ENCODE measurements around the gene CASZ1. TPM values are rescaled to one million over a fixed set of nuclear protein-coding genes. Genes with fewer than 3 reads are reported as not detected.

CASZ1 gene, protein sequence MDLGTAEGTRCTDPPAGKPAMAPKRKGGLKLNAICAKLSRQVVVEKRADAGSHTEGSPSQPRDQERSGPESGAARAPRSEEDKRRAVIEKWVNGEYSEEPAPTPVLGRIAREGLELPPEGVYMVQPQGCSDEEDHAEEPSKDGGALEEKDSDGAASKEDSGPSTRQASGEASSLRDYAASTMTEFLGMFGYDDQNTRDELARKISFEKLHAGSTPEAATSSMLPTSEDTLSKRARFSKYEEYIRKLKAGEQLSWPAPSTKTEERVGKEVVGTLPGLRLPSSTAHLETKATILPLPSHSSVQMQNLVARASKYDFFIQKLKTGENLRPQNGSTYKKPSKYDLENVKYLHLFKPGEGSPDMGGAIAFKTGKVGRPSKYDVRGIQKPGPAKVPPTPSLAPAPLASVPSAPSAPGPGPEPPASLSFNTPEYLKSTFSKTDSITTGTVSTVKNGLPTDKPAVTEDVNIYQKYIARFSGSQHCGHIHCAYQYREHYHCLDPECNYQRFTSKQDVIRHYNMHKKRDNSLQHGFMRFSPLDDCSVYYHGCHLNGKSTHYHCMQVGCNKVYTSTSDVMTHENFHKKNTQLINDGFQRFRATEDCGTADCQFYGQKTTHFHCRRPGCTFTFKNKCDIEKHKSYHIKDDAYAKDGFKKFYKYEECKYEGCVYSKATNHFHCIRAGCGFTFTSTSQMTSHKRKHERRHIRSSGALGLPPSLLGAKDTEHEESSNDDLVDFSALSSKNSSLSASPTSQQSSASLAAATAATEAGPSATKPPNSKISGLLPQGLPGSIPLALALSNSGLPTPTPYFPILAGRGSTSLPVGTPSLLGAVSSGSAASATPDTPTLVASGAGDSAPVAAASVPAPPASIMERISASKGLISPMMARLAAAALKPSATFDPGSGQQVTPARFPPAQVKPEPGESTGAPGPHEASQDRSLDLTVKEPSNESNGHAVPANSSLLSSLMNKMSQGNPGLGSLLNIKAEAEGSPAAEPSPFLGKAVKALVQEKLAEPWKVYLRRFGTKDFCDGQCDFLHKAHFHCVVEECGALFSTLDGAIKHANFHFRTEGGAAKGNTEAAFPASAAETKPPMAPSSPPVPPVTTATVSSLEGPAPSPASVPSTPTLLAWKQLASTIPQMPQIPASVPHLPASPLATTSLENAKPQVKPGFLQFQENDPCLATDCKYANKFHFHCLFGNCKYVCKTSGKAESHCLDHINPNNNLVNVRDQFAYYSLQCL (N-terminal part only)
- polyA plus RNA-seq: 1 to 10 TPM; 3.0 to 3.7 (median 3.4) TPM

DNA sequence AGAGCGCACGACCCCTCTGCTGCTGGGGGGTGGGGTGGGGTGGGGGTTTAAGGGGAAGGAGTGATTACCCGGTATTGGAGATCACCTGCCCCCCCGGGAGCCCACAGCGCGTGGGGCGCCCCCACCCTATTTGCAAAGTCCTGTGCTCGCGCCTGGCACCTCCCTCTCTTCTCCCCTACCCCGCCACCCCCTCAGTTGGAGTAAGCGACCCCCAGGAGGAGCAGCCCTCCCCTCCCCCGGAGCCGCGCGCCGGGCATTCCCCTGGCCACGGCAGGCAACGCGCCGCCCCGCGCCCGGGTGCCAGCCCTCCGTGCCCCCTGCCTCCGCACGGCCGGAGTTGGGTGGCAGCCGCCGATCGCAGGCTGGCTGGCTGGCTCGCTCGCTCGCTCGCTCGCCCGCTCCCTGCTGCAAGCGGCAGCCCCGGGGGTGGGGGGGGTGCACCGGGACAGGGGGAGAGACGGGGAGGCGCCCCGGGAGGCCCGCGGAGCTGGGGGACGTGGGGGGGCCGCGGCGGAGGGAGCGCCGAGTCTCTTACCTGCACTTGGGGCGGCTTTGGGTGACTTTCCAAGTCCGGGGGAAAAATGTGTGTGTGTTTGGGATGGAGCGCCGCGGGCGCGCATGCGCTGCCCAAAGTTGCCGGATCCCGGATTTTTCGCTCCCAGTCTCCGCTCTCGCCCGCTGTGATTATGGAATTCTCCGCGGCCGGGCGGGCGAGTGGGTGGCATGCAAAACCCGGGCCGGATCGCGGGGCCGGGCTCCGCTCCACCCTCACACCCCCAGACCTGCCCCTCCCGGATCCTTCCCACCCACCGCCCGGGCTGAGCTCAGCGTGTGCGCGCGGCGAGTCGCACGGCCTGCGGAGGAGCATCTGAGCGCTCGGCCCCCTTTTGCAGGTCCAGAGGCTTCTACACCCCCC lies at the start of gene CASZ1:
CASZ1 (minus strand) TSS at position 618 of the 916 bp plus-strand sequence. CDS start 102,757 bp downstream, outside the sequence.
- H3K27ac ChIP-seq (ENCODE audit: low read depth, low read length): no peak within 1 kb of the TSS
- 1 to 2% (median 1%) methylated on average over 52 to 87 of the region's 88 CpGs for WGBS, 3 donors

DNA sequence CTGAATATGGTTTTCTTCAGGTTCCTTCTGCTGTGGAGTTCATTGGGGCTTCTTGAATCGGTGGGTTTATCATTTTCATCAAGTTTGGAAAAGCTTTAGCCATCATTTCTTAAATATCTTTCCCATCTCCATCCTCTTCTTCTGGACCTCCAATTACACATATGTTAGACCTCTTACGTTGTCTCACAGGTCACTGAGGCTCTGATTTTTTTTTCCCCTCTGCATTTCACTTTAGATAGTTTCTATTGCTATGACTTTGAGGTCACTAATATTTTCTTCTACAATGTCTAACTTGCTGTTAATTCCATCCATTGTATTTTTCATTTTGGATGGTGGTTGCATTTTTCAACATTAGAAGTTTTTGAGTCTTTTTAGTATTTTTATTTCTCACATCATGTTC lies 47.3 kb upstream of the CASZ1 start:
- WGBS, 3 donors: 85 to 90% (median 90%) methylated on average over 2 of the region's 2 CpGs

DNA sequence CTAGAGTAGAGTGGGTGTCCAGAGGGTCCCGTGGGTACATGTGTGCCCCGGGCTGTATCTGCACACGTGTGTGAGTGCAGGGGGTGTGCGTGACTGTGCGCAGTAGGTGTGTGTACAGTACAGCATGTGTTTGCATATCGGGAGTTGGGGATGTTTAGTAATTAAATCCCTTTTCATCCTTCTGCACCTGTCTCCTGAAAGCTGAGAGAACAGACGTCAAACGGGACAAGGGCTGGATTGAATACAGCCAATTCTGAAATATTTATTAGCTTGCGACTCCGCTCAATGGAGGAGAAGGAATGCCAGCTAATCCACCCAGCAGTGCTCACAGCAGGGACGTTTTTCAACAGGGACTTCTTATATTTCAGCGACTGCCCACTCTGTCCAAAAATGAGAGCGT lies 44.7 kb upstream of the CASZ1 start:
- 75 to 85% (median 81%) methylated on average over 13 of the region's 13 CpGs for WGBS, 3 donors
- no peak overlapping the region for H3K27ac ChIP-seq (ENCODE audit: low read depth, low read length)

More for the DNA sequence above, 47.3 kb upstream of the CASZ1 start:
- H3K27ac ChIP-seq (ENCODE audit: low read depth, low read length): no peak overlapping the region

DNA sequence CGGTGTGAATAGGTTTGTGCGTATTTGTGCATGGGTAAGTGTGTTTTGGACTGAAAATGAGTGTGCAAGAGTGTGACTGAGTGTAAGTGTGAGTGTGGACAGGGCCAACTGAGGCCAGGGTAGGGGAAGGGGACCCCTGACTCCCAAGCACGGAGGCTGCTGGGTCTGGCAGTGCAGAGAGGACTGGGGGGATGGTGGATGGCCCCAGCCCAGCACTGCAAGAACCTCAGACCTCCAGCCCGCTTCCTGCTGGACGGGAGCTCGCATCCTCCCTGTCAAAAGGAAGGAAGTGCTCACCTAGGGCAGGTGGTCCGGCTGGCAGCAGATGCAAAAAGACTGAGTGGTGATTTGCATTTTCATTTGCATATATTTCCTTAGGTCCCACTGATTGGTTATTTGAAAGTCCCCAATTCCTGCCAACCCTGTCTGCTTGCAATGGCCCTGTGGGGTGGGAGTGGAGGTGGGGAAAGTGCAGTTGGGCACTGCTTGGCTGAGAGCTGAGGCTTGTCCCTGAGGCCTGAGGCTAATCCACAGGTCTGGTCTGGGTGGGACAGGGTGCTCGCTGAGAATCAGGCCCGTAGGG lies 42.8 kb upstream of the CASZ1 start:
- 68 to 80% (median 72%) methylated on average over 9 of the region's 9 CpGs for WGBS, 3 donors
- no peak overlapping the region for H3K27ac ChIP-seq (ENCODE audit: low read depth, low read length)

DNA sequence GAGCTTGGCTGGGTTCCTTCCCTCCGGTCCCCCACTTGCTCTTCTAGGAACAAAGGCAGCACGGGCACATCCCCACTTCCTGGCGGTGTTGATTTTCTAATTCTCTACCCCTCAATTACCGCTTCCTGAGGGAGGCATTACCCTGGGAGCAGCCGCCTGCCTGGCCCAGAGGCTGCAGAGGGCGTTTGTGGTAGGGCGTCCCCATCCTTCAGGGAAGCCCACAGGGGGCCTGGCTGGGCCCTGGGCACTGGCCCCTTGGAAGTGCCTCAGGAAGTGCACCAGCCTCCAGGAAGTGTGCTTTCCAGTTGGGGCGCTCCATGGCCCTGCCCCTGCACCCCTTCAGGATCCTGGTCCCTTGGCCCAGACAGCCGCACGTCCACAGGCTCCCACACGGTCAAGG lies 42.1 kb upstream of the CASZ1 start:
- H3K27ac ChIP-seq (ENCODE audit: low read depth, low read length): no peak overlapping the region
- 63 to 67% (median 63%) methylated on average over 11 of the region's 11 CpGs for WGBS, 3 donors

DNA sequence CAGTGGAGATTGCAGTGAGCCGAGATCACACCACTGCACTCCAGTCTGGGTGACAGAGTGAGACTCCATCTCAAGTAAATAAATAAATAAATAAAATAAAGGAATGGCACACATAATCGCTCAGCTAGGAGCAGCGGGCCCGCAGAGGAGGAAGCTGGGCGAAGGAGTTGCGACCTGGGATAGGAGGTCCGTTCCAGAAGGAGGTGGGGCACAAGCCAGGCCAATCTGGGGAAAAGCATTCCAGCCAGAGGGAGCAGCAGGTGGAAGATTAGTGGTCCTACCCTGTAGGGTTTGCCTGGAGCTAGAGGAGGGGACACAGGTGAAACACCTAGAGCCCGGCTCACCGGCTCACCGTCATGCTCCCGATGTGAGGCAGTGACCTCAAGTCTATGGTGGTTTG lies 40.3 kb upstream of the CASZ1 start:
- 85 to 90% (median 90%) methylated on average over 11 of the region's 11 CpGs for WGBS, 3 donors
- no peak overlapping the region for H3K27ac ChIP-seq (ENCODE audit: low read depth, low read length)

DNA sequence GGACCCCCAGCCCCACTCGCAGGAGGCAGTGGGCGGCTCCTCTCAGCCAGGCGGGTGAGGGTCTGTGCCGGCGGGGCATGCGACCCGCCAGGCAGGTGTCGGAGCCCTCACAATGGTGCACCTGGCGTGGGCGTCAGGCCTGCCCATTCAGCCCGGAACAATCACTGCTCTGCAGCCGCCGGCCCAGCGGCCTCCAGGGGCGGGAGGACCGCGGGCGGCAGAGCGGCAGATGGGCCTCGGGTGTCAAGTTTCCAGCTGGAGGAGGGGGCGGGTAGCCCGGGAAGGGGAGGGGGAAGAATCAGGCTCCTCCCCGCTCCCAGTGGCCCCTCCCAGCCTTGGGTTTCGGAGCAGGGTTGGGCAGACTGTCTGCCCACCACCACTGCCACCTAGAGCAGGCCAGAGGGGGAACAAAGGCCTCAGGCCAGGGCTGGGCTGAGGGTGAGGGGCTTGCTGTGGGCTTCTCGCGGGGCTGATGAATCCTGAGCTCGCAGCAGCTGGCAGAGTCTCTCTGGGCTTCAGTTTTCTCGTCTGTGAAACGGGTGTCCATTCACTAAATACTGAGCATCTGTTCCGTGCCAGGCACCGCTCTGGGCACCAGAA lies 39.5 kb upstream of the CASZ1 start:
- 18 to 24% (median 19%) methylated on average over 23 to 31 of the region's 31 CpGs for WGBS, 3 donors

DNA sequence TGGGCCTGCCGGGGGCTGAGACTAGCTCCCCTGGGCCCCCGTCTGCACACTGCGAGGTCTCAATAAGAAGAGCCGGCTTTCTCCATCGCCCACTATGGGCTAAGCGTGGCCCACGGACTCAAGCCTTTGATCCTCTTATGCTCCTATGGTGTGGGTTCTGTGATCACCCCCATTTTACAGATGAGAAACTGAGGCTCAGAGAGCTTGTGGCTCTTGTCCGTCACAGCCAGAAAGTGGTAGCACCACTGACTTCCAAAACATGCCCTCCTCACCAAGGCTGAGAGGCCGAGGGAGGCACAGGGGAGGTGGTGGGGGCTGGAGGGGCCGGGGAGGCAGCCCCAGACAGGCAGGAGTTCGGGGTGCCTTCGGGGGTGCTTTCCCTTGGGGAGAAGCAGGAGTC lies 39.0 kb upstream of the CASZ1 start:
- no peak overlapping the region for H3K27ac ChIP-seq (ENCODE audit: low read depth, low read length)
- WGBS, 3 donors: 19 to 33% (median 19%) methylated on average over 12 of the region's 12 CpGs

More for the DNA sequence above, 39.5 kb upstream of the CASZ1 start:
- H3K27ac ChIP-seq (ENCODE audit: low read depth, low read length): no peak overlapping the region

DNA sequence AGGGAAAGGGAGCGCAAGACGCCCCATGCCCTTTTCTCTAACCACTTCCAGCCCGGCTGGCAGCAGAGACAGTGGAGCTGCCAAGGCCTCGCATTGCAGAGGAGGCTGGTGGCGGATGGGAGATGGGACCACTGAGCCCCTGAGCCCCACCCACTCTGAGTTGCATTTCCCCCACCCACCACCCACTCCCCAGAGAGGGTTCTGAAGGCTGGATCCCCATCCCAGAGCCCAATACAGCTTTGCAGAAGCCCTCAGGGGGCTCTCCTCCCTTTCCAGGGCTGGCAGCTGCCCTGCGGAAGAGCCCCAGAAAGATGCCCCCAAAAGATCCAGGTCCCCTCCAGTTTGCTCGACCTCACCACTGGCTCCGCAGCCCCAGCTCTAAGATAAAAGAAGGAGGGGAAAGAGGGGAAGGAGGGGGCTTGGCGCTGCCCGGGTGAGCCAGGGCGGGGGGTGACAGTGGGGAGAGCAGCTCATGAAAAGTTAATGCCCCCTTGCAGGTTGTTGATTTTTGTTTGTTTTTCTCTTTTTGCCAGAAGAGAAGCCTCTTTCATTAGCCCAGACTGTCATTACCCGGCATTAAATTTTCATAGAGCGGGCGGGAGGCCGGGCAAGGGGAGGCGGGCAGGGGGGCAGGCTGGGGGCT lies 38.4 kb upstream of the CASZ1 start:
- 40 to 59% (median 45%) methylated on average over 16 of the region's 16 CpGs for WGBS, 3 donors
- no peak overlapping the region for H3K27ac ChIP-seq (ENCODE audit: low read depth, low read length)

DNA sequence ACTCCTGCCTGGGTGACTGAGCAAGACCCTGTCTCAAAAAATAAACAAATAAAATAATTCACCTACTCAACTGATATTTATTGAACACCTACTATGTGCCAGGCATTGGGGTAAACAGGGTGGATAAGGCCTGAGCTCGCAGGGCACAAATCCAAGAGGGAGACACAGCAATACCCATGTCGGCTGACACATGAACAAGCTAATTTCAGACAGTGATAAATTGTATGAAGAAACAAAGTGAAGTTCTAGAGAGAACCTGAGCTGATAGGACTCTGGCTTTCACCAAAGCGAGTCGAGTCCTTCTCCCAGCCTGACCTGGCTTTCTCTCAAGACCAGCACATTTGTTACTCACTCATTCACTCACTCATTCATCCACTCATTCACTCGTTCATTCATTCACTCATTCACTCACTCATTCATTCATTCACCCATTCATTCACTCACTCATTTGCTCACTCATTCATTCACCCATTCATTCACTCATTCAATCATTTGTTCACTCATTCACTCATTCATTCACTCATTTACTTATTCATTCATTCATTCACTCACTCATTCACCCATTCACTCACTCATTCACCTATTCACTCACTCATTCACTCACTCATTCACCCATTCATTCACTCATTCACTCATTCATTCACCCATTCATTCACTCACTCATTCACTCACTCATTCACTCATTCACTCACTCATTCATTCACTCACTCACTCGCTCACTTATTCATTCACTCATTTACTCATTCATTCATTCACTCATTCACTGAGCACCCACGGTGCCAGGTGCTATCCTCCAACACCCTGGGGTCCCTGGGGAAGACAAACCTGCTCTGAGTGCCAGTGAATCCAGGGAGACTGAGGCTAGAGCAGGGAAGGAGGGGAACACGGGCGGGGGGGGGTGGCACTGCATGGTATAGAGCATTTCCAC lies 37.4 kb upstream of the CASZ1 start:
- 73 to 78% (median 73%) methylated on average over 9 of the region's 9 CpGs for WGBS, 3 donors

DNA sequence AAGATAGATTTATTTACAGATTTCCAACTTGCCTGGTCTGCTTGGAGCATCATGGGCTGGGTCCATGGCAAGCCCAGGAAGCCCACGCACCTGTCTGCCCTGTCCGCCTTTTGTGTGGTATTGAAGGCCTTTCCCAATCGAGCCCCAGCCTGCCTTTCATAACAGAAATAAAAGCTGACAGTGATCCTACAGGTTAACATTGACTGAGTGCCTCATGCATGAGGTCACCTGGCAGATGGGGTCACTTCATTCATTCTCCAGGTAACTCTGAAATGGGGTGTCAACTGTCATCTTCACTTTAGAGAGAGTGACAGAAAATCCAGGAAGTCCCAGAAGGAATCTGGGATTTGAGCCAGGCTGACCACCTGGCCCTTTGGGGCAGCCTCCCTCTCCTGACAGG lies 36.3 kb upstream of the CASZ1 start:
- no peak overlapping the region for H3K27ac ChIP-seq (ENCODE audit: low read depth, low read length)
- 69 to 78% (median 75%) methylated on average over 3 of the region's 3 CpGs for WGBS, 3 donors

More for the DNA sequence above, 37.4 kb upstream of the CASZ1 start:
- no peak overlapping the region for H3K27ac ChIP-seq (ENCODE audit: low read depth, low read length)

DNA sequence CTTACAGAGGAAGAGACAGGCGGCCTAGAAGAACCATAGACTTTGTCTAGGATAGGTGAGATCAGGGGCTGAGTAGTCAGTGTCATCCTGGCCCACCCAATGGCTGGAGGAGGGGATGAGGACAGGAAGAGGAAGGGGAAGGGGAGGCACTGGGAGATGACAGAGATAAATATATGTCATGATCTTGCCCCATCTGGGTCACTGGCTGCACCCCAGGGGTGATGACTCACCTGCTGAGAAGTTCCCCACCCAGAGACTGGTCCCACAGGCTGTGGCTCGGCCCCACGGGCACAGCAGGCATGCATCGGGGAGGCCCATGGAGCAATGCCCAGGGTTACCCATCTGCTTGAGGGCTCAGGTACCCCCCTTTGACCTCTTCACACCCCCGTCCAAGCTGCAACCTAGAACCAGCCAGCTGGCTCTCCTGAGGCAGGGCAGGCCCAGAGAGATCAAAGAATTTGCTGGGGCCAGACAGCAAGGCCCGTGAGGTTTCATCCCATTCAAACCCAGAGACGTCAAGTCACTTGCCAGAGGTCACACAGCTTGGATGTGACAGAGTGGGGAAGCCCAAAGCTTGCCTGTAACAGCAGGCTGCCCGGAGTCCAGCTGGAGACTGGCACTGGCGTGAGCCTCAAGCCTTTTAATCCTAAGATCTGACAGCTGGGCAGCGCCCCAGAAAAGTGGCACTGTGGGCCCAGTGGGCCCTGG lies 34.7 kb upstream of the CASZ1 start:
- WGBS, 3 donors: 70 to 83% (median 81%) methylated on average over 10 of the region's 10 CpGs

DNA sequence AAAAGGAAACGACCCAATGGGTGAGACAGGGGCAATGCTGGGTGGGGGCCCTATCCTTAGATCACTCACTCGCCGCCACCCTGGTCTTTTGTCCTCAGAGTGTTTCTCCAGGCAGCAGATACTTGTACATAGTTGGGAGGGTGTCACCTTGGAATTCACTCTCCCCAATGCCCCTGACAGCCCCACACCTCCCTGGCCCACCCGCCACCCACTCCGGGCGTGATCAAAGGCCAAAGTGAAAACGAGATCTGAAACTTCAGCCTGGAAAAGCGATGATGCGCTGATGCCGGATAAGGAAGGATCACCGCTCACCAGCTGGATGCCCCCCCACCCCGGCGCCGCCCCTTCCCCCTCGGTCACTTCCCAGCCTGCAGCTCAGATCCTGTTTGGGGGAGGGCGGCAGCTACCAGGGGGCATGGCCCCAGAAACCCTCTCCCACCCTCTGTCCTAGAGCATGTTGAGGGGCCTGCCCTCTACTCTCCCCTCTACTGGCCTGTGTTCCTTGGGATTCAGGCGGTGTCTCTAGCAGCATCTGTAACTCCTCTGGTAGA lies 33.6 kb upstream of the CASZ1 start:
- WGBS, 3 donors: 48 to 73% (median 55%) methylated on average over 17 of the region's 17 CpGs

More for the DNA sequence above, 34.7 kb upstream of the CASZ1 start:
- no peak overlapping the region for H3K27ac ChIP-seq (ENCODE audit: low read depth, low read length)

DNA sequence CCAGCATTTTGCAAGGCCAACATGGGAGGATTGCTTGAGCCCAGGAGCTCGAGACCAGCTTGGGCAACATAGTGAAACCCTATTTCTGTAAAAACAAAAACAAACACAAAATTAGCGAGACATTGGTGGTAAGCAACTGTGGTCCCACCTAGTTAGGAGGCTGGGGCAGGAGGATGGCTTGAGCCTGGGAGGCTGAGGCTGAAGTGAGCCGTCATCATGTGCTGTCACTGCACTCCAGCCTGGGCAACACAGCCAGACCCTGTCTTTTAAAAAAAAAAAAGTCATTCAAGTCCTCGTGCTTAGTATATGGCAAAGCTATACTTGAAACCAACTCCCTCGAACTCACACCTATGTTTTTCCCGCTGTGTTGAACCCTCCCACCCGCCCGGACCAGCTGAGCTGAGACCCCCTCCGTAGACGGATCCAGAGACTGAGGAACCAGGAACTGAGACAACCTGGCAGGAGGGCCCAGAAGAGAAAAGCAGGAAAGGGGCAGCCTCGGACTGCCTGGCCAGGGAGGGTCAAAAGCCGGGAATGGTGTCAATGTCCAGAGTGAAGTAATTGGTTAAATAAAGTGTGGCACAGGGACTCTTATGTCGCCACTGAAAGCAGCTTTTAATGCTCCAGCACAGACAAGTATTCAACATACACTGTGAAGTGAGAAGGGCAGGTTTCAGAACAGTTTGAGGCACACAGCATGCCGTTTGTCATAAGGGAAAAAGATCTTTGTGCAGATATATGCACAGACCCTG lies 32.8 kb upstream of the CASZ1 start:
- H3K27ac ChIP-seq (ENCODE audit: low read depth, low read length): no peak overlapping the region
- 75 to 83% (median 81%) methylated on average over 13 to 14 of the region's 14 CpGs for WGBS, 3 donors

More for the DNA sequence above, 33.6 kb upstream of the CASZ1 start:
- no peak overlapping the region for H3K27ac ChIP-seq (ENCODE audit: low read depth, low read length)
